HEK293 (cell line): ENCODE data around the gene PDIA5.

Source experiments
- KLF7 ChIP-seq: fragments of 450-650 bp; formaldehyde crosslinking; IDR thresholded peaks from 2 replicates; pipeline ENCODE4 v1.5.1; 2016; ENCODE audit warnings: missing biosample characterization, missing genetic modification characterization, borderline replicate concordance
- YY1 ChIP-seq: fragments of 450-650 bp; formaldehyde crosslinking; IDR thresholded peaks from 2 replicates; pipeline ENCODE4 v1.5.1; 2018; ENCODE audit warnings: missing biosample characterization, missing genetic modification characterization
- ZBTB49 ChIP-seq: fragments of 450-650 bp; formaldehyde crosslinking; IDR thresholded peaks from 2 replicates; pipeline ENCODE4 v1.5.1; 2016; ENCODE audit warnings: missing biosample characterization, missing genetic modification characterization, low read depth
- ZNF274 ChIP-seq, 2 experiments: fragments of 200-500 bp in 1 of 2; fragments of 450-650 bp in 1 of 2; sonication (Bioruptor generic) in 1 of 2; formaldehyde crosslinking in 1 of 2; IDR thresholded peaks; 2 replicates each; pipeline versions ENCODE4 v1.5.1 to v1.6.1; 2014 to 2016; ENCODE audit warnings: borderline replicate concordance in 1 of 2, inconsistent platforms in 1 of 2, low read length in 1 of 2, missing biosample characterization in 1 of 2, missing genetic modification characterization in 1 of 2
- ZNF324 ChIP-seq: fragments of 450-650 bp; formaldehyde crosslinking; IDR thresholded peaks from 2 replicates; pipeline ENCODE4 v1.5.1; 2016; ENCODE audit warnings: missing biosample characterization, missing genetic modification characterization
- ZNF658 ChIP-seq: fragments of 450-650 bp; formaldehyde crosslinking; IDR thresholded peaks from 2 replicates; pipeline ENCODE4; 2016; ENCODE audit warnings: missing biosample characterization, missing genetic modification characterization
- TF ChIP-seq, protein P1 (sequence below): fragments of 450-650 bp; formaldehyde crosslinking; optimal IDR thresholded peaks from 2 replicates; pipeline ENCODE3; 2016; ENCODE audit warnings: missing biosample characterization, mild to moderate bottlenecking, missing genetic modification characterization
- TF ChIP-seq, protein P2 (sequence below): fragments of 450-650 bp; formaldehyde crosslinking; IDR thresholded peaks from 2 replicates; pipeline ENCODE4 v1.5.1; 2016; ENCODE audit warnings: missing biosample characterization, missing genetic modification characterization

- TF ChIP-seq, protein P1, sequence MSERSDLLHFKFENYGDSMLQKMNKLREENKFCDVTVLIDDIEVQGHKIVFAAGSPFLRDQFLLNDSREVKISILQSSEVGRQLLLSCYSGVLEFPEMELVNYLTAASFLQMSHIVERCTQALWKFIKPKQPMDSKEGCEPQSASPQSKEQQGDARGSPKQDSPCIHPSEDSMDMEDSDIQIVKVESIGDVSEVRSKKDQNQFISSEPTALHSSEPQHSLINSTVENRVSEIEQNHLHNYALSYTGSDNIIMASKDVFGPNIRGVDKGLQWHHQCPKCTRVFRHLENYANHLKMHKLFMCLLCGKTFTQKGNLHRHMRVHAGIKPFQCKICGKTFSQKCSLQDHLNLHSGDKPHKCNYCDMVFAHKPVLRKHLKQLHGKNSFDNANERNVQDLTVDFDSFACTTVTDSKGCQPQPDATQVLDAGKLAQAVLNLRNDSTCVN, result no peak
- TF ChIP-seq, protein P2, sequence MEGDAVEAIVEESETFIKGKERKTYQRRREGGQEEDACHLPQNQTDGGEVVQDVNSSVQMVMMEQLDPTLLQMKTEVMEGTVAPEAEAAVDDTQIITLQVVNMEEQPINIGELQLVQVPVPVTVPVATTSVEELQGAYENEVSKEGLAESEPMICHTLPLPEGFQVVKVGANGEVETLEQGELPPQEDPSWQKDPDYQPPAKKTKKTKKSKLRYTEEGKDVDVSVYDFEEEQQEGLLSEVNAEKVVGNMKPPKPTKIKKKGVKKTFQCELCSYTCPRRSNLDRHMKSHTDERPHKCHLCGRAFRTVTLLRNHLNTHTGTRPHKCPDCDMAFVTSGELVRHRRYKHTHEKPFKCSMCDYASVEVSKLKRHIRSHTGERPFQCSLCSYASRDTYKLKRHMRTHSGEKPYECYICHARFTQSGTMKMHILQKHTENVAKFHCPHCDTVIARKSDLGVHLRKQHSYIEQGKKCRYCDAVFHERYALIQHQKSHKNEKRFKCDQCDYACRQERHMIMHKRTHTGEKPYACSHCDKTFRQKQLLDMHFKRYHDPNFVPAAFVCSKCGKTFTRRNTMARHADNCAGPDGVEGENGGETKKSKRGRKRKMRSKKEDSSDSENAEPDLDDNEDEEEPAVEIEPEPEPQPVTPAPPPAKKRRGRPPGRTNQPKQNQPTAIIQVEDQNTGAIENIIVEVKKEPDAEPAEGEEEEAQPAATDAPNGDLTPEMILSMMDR (tag by site-specific recombination), result no peak
- TF ChIP-seq KLF7 (tag by site-specific recombination), result no peak
- TF ChIP-seq ZNF274 (IDR thresholded peaks at IDR 0.05; ENCODE audit: low read length), result no peak
- no peak for TF ChIP-seq ZNF274 (tag by site-specific recombination; IDR thresholded peaks at IDR 0.05; ENCODE audit: borderline replicate concordance)
- TF ChIP-seq ZNF324 (tag by site-specific recombination), result no peak
- no peak for TF ChIP-seq ZBTB49 (tag by site-specific recombination)
- no peak for TF ChIP-seq ZNF658 (tag by site-specific recombination)
- TF ChIP-seq YY1 (tag by site-specific recombination), result no peak
Measured at GRCh38 chr3:123143669-123144411, 77.0 kb downstream of the PDIA5 start.
